HCEC 1CT (cell line): ENCODE results near the gene USP34.
"Not testable (repeated sequence)": the region's sequence is repeated elsewhere in the genome, so short reads cannot be mapped to it uniquely, and the experiment has no call there.

Experiments used
- DNase-seq: peaks from one replicate; pipeline ENCODE4 v3.0.0-alpha.2; 2017

The USP34 gene

DNA sequence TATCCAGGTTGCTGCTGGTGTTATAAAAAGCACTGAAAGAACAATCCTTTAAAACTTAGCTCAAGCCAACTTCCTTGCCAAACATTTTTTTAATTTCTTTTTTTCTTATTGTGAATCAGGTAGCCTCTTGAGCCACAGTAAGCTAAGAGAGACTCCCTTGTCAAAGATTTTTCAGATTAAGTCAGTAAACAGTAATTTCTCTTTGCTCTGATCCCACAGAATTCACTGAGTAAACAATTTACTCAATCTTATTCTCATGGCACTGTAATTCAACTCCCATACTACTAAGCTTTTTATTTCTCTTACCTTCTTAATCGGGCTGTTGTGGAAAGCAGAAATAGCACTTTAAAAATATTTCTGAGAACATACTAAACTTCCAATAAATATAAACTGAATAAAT lies 226.2 kb downstream of the USP34 start:
- no peak for DNase-seq

DNA sequence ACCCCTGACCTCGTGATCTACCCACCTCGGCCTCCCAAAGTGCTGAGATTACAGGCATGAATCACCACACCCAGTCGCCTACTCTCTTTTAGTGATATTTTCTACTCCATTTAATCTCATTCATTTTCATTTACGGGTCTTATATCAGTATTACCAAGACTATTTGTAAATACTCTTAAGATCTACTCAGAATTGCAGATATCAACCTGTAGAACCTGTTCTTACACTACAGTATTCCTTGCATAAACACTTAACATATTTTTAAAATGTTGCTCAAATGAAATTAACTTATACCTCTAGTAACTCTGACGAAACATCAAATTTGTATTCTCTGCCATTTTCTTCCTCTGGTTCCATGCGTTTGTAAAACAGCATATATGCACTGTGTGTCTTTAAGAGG lies 229.6 kb downstream of the USP34 start:
- no peak for DNase-seq

GRCh38 chr2:61238219-61239012 lies 232.5 kb downstream of the USP34 start:
- no peak for DNase-seq

DNA sequence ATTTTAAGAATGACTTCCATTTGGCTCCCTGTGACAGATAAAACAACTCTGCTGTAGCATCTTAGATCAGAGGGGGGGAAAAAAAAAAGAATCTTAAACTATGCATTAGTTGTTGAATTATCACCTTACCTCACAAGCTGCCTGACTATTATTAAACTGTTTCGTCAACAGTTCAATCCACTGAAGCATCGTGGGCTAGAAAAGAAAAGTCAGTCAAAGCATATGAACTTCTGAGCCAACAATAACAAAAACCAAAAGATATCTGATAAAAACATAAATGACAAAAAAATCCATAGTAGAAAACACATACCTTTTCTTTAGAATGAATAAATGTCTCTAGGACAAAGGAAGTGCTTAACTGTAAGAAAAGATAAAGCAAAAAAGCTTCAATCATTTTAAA lies 235.2 kb downstream of the USP34 start:
- no peak for DNase-seq

DNA sequence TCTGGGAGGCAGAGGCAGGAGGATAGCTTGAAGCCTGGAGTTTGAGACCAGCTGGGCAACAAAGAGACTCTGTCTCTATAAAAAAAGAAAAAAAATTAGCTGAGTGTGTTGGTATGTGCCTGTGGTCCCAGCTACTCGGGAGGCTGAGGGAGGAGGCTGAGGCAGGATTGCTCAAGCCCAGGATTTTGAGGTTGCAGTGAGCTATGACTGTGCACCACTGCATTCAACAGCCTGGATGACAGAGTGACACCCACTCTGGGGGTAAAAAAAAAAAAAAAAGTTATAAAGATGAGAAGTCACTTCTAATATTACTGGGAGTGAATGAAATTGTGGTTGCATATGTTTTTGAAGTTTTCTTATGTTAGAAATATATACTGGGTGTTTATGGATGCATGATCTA lies 237.3 kb downstream of the USP34 start:
- no peak for DNase-seq

GRCh38 chr2:61229936-61230335 lies 241.0 kb downstream of the USP34 start:
- DNase-seq = no peak

DNA sequence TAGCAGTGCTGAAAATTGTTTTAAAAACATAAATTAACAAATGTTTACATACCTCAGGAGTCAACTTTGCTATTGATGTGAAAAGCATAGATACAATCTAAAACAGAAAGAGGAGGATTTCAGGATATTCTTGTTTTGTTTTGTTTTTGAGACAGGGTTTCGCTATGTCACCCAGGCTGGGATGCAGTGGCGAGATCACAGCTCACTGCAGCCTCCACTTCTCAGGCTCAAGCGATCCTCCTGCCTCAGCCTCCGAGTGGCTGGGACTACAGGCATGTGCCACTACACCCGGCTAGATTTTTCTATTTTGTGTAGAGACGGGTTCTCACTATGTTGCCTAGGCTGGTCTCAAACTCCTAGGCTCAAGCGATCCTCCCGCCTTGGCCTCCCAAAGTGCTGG lies 248.3 kb downstream of the USP34 start:
- DNase-seq = no peak

DNA sequence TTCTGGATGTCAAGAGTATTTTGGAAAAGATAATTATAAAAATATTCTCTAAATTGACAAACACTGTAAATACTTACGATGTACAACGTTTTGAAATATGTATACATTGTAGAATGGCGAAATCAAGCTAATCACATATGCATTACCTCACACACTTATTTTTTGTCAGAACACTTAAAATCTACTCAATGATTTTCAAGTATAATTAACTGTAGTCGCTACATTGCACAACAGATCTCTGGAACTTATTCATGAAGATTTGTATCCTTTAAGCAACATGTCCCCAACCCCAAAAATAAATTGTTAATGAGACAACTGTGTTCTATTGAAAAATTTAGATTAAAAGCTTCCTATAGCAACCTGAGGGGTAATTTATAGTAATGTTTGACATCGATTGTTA lies 249.1 kb downstream of the USP34 start:
- no peak for DNase-seq

GRCh38 chr2:61220768-61221167 lies 250.1 kb downstream of the USP34 start:
- peak; percentile 55 for DNase-seq

GRCh38 chr2:61218817-61219170 lies 252.1 kb downstream of the USP34 start:
- DNase-seq = no peak

DNA sequence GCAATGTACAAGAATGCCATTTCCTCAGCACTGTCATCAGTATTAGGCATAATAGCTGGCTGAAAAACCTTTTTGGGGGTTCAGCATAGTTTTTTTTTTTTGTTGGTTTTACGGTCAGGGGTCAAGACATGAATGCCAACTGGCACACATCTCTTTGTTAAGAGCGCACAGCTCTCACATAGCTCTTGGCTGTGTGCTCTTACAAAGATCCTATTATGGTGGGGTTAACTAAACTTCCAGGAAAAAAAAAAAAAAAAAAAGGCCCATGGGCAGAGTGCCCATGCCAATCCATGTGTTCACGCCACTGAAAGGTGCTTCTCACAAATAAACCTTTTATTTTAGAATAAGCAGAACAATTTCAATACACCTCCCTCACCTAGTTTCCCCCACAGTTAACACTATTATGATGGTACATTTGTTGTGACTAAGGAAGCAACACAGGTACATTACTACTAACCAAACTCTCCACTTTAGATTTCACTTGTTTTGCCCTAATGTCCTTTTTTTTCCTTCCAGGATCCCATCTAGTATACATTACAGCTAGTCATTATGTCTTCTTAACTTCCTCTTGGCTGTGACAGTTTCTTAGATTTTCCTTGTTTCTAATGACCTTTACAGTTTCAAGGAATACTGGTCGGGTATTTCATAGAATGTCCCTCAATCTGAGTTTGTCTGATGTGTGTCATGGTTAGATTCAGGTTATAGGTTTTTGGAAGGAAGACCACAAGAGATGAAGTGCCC lies 252.6 kb downstream of the USP34 start:
- DNase-seq = no peak

GRCh38 chr2:61214171-61214570 lies 256.7 kb downstream of the USP34 start:
- no peak for DNase-seq

GRCh38 chr2:61210332-61210981 lies 260.4 kb downstream of the USP34 start:
- peak; percentile 90 for DNase-seq

DNA sequence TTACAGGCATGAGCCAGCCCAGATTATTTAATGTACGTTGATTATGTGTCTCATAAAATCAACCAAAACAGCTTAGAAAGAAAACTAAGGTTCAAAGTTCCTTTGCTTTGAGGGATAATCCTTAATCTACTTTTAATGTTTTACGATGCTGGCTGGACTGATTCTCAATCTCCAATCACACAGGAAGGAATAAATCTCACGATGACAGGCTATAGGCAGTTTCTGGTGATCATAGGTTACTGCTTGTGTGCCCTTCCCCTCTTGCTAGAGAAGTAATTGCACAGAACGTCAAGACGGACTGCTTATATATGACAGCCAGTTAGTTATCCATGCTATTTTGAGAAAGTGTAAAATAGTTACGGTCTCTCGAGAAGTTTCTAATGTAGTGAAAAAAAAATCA lies 265.8 kb downstream of the USP34 start:
- no peak for DNase-seq

DNA sequence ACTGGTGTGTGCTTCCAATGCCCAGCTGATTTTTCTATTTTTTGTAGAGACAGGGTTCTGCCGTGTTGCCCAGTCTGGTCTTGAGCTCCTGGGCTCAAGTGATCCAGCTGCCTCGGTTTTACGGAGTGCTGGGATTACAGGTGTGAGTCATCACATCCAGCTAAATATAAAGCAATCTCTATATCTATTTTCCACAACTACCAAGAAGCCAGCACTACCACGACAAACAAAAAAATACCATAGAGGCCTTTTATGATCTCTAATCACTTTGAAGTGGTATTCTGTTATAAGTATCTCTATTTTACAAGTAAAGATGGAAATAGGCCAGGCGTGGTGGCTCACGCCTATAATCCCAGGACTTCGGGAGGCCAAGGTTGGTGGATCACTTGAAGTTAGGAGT lies 274.2 kb downstream of the USP34 start:
- DNase-seq = no peak

GRCh38 chr2:61194646-61195045 lies 276.2 kb downstream of the USP34 start:
- DNase-seq = not testable (repeated sequence)

DNA sequence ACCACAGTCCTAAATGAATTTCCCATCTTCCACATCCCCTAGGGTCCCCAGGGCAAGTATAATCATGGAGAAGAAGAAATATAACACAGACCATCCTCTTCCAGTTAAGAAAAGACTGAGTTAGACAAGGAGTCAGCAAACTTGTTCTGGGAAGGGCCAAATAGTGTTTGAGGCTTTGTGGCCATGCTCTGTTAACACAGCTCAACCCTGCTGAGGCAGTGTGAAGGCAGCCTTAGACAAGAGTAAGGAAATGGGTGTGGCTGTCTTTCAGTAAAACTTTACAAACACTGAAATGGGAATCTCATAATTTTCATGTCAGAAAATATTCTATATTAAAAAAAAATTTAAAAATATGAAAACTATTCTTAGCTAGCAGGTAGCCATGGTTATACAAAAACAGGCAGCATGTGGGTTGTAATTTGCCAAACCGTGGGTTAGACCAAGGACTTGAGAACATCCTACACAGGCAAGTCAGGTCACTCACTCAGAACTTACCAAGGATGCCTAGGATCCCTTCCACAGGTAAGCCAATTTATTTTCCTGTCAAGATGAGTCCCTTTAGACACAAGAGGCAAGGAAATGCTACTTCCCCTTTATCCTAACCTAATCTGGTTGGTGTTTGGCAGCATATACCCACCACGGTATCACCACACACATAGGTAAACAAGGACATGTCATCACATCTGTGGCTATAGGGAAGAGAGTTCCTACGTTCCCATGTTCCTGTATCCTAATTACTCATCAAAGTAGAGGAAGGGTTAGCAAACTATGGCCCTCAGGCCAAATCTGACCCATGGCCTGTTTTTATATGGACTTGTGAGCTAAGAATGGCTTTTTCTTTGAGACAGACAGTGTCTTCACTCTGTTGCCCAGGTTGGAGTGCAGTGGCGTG lies 277.0 kb downstream of the USP34 start:
- no peak for DNase-seq

DNA sequence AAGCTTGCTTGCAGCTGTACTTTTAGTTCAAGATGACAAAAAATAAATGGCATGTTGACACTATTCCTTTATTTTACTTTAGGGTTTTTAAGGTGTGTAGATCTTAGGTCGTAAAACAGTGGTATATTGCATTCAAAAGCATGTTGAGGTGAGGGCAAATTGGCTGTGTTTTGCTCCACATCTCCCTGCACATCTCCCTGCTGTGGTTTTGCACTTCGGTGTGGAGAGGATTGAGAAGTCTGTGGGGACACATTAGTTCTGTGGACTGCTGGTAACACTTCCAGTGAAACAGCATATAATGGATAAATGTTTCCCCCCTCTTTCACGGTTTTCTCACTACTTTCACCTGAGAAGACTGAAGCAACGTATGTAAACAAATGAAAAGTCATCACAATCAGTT lies 283.8 kb downstream of the USP34 start:
- no peak for DNase-seq

GRCh38 chr2:61185231-61185728 lies 285.6 kb downstream of the USP34 start:
- no peak for DNase-seq

DNA sequence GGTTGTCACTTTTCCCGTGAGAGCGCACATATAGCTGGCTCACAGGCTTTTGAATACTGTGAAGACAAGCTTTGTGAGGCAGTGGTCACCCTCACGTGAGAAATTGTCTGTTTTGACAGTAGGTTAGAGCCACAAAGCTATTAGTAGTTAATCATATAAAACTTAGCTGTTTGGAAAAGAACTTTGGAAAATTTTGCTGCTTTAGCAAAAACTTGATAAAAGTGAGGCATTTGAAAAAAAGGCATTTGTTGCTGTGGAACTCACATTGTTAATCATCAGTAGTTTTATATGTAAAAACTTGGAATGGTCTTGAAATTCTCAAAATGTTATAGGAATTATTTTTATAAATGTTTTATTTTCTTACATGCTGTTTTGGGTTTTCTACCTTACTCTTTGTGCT lies 286.6 kb downstream of the USP34 start:
- DNase-seq = no peak

DNA sequence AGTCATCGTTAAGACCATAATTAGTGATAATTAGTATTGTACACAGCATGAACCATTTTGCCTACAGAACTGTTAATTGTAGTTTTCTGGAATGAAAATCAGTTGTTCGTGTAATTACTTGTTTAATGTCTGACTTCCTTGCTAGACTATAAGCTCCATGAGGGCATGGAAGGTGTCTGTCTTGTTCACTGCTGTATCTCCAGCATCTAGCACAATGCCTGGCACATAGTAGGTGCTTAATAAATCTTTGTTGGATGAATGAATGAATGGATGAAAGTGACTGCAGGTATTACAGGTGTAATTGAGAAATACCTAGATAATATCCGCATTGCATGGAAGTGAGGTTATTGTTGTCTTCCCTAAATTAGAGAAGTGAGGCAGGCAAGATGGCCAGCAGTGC lies 287.1 kb downstream of the USP34 start:
- no peak for DNase-seq

- no peak for DNase-seq
Observed at GRCh38 chr2:61182059-61182383, 288.9 kb downstream of the USP34 start.
